GM11168 (cell line): ENCODE data around the gene RAB19.
"Not testable (repeated sequence)": the region's sequence is repeated elsewhere in the genome, so short reads cannot be mapped to it uniquely, and the experiment has no call there.

Experiments used
- in situ Hi-C: fragments of 300-500 bp; cut with MboI; formaldehyde crosslinking; loops from one replicate; pipeline ENCODE4 v1.12.0; 2022; ENCODE audit warnings: low sequenced_read_pairs; ENCODE audit not compliant: unreplicated experiment

The RAB19 gene

GRCh38 chr7:140448781-140449480 lies 45.1 kb downstream of the RAB19 start:
- in situ Hi-C loops: no loop called here

- in situ Hi-C loops: no loop called here
These were observed 47.9 kb downstream of the RAB19 start for GRCh38 chr7:140451716-140452115.

- in situ Hi-C loops: no loop called here
These were observed 49.4 kb downstream of the RAB19 start for GRCh38 chr7:140453273-140453672.

- in situ Hi-C loops: not testable (repeated sequence)
These were observed 50.2 kb downstream of the RAB19 start for GRCh38 chr7:140453785-140454656.

GRCh38 chr7:140454657-140455015 lies 50.8 kb downstream of the RAB19 start:
- in situ Hi-C loops: no loop called here

GRCh38 chr7:140455743-140456142 lies 51.9 kb downstream of the RAB19 start:
- in situ Hi-C loops: no loop called here

GRCh38 chr7:140456551-140457051 lies 52.7 kb downstream of the RAB19 start:
- in situ Hi-C loops: no loop called here

- in situ Hi-C loops: no loop called here
These were observed 54.3 kb downstream of the RAB19 start for GRCh38 chr7:140458201-140458600.

- in situ Hi-C loops: no loop called here
These were observed 55.1 kb downstream of the RAB19 start for GRCh38 chr7:140458916-140459315.

GRCh38 chr7:140463111-140463510 lies 59.3 kb downstream of the RAB19 start:
- in situ Hi-C loops: no loop called here

- in situ Hi-C loops: no loop called here
These were observed 72.0 kb downstream of the RAB19 start for GRCh38 chr7:140475747-140476333.

- in situ Hi-C loops: no loop called here
These were observed 72.9 kb downstream of the RAB19 start for GRCh38 chr7:140476698-140477261.
